AG09319 (cell line): ENCODE measurements around the gene XPA.

ENCODE experiments used
- DNase-seq: peaks from one replicate; pipeline ENCODE4 v3.0.0-alpha.2; 2010; ENCODE audit warnings: low read depth; ENCODE audit errors: extremely low read depth
- TF ChIP-seq, protein P1 (sequence below): IDR thresholded peaks from 2 replicates; pipeline ENCODE4 v1.5.1; 2011; ENCODE audit warnings: low read depth, mild to moderate bottlenecking, inconsistent platforms, low read length, moderate library complexity

XPA gene

DNA sequence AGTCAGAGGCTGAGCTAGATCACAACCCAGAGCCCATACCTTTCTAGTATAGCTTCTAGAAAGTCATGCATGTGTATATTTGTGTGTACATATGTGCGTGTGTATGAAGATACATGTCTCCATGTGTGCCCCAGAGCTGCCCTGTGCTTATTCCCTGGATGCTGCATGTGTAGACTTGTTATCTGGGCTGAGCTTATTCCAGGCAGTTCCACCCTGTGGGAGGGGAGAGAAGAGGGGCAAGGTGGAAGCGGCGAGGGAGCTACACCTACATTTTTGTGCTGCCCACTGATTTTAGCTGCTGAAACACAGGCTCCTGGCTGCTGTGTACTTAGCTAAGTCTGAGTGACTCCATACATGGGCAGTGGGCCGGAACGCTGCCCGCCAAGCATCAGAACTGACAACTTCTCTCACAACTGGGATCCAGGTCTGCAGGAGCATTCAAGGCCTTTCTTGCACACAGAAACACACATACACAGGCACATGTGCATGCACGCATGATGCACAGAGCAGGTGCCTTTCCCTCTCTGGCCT lies 38.0 kb upstream of the XPA start:
- TF ChIP-seq, protein P1, sequence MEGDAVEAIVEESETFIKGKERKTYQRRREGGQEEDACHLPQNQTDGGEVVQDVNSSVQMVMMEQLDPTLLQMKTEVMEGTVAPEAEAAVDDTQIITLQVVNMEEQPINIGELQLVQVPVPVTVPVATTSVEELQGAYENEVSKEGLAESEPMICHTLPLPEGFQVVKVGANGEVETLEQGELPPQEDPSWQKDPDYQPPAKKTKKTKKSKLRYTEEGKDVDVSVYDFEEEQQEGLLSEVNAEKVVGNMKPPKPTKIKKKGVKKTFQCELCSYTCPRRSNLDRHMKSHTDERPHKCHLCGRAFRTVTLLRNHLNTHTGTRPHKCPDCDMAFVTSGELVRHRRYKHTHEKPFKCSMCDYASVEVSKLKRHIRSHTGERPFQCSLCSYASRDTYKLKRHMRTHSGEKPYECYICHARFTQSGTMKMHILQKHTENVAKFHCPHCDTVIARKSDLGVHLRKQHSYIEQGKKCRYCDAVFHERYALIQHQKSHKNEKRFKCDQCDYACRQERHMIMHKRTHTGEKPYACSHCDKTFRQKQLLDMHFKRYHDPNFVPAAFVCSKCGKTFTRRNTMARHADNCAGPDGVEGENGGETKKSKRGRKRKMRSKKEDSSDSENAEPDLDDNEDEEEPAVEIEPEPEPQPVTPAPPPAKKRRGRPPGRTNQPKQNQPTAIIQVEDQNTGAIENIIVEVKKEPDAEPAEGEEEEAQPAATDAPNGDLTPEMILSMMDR, result no peak
- DNase-seq, result no peak

GRCh38 chr9:97726716-97727115 lies 29.6 kb upstream of the XPA start:
- TF ChIP-seq, protein P1, result no peak
- DNase-seq, result no peak

GRCh38 chr9:97723819-97724218 lies 26.7 kb upstream of the XPA start:
- TF ChIP-seq, protein P1, result no peak
- DNase-seq, result no peak

GRCh38 chr9:97722331-97722730 lies 25.2 kb upstream of the XPA start:
- DNase-seq, result no peak
- TF ChIP-seq, protein P1, result no peak

DNA sequence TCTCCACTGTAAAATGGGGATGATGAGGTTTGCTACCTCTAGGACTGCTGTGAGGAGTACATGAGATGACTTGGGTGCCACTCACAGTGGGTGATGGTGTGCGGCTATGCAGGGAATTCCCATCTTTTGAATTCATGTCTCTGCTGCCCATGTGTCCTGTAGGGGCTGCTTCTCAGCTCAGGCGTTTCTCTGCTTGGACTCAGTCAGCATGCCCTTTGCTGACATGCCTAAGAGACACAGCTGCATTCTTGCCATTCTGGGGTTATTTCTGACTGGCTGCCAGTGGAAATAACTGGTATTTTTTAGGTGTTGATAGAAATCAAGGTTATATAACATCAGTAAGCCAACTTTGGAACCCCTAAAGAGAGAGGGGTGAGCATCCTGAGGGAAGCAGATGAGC lies 24.3 kb upstream of the XPA start:
- TF ChIP-seq, protein P1, result no peak
- DNase-seq, result no peak

- DNase-seq, result no peak
- TF ChIP-seq, protein P1, result no peak
Observed at GRCh38 chr9:97717866-97718265, 20.7 kb upstream of the XPA start.

- DNase-seq, result peak; percentile 32
- TF ChIP-seq, protein P1, result no peak
Observed at GRCh38 chr9:97714435-97714834, 17.3 kb upstream of the XPA start.
